Measurements from ENCODE around the gene OR5H1. TPM values are rescaled to one million over a fixed set of nuclear protein-coding genes. Genes with fewer than 3 reads are reported as not detected.

Gene OR5H1
- total and polyA plus RNA-seq, 9 of the 15 experiments (the other 6 are each of a cell fraction or from before 2014, with no cell fraction given), result not detected

DNA sequence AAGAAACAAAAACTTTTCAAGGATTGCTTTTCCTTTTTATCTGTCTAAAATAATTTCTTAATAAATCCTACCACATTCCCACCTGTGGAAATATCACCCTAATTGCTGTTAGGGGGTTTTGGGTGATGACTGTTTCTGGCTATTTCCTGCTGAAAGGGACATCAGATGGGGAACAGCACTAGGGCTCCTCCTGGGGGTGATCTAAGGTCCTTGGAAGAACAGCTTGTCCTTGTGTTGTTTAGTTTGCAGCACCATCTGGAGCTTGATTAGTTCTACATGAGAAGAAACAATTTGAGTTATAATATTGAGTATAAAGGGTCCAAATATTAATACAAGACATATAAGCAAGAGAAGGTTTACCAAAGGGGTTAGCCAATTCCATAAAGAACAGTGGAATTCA, 54.7 kb downstream of the OR5H1 start:
- CTCF ChIA-PET (ENCODE audit: low intra/inter-chr PET ratio), result no interaction called here
- TF ChIP-seq ZNF586 (CRISPR knock-in tag; conservative IDR thresholded peaks at IDR 0.05) (no peak), ZNF316 (IDR thresholded peaks at IDR 0.05) (no peak), POLR2B (IDR thresholded peaks at IDR 0.05; ENCODE audit: low read depth, partially characterized antibody) (no peak), ZNF212 (CRISPR knock-in tag; IDR thresholded peaks at IDR 0.05) (no peak), HNRNPH1 (optimal IDR thresholded peaks at IDR 0.05; ENCODE audit: low read depth, low read length) (no peak), ZZZ3 (IDR thresholded peaks at IDR 0.05) (no peak), FOXM1 (IDR thresholded peaks at IDR 0.05; ENCODE audit: low read depth) (no peak), FOXM1 (CRISPR knock-in tag; IDR thresholded peaks at IDR 0.05; ENCODE audit: low read depth) (no peak), ZC3H4 (CRISPR knock-in tag; IDR thresholded peaks at IDR 0.05; ENCODE audit: borderline replicate concordance) (no peak), HDGF (IDR thresholded peaks at IDR 0.05) (no peak), TBL1XR1 (IDR thresholded peaks at IDR 0.05; ENCODE audit: low read length in 2 of 2) (no peak), TCF7L2 (IDR thresholded peaks at IDR 0.05; ENCODE audit: low read depth, low read length) (no peak), SMARCE1 (IDR thresholded peaks at IDR 0.05) (no peak), HMG20B (CRISPR knock-in tag; IDR thresholded peaks at IDR 0.05) (no peak), MAZ (CRISPR knock-in tag; conservative IDR thresholded peaks at IDR 0.05 in 1 of 2, IDR thresholded peaks at IDR 0.05 in 1 of 2) (no peak), ZNF778 (CRISPR knock-in tag; IDR thresholded peaks at IDR 0.05) (no peak), KLF16 (IDR thresholded peaks at IDR 0.05) (no peak), ZNF41 (CRISPR knock-in tag; conservative IDR thresholded peaks at IDR 0.05) (no peak), ZNF311 (CRISPR knock-in tag; IDR thresholded peaks at IDR 0.05) (no peak)
- Histone ChIP-seq H3K9me3 (replicated peaks; ENCODE audit: control insufficient read depth, insufficient read depth, low read depth, low read length) (no peaks in the 10 kb centered on the region), H3K36me3 (ENCODE audit: control insufficient read depth, insufficient read depth, low read length) (no peaks in the 10 kb centered on the region), H4K20me1 (replicated peaks; ENCODE audit: control insufficient read depth, insufficient read depth, low read length) (no peaks in the 10 kb centered on the region), H3K9me1 (ENCODE audit: control insufficient read depth, insufficient read depth, low read length) (no peaks in the 10 kb centered on the region), H3K27ac (ENCODE audit: extremely low read depth, low read depth, low read length) (no peak overlapping the region), H3K79me2 (ENCODE audit: control insufficient read depth, insufficient read depth, low read length) (no peaks in the 10 kb centered on the region), H3K4me3 (no peak overlapping the region), H3K4me2 (ENCODE audit: insufficient read depth, low read length) (no peak overlapping the region), H3K4me1 (replicated peaks in 1 of 2; ENCODE audit: control insufficient read depth in 2 of 2, insufficient read depth in 2 of 2, low read length in 2 of 2) (no peaks in the 10 kb centered on the region), H3K9ac (ENCODE audit: insufficient read depth in 1 of 2, low read depth in 2 of 2, low read length in 2 of 2) (no peak overlapping the region), H3K27me3 (ENCODE audit: control insufficient read depth in 2 of 2, insufficient read depth in 2 of 2, low read length in 2 of 2) (no peaks in the 10 kb centered on the region), H2AFZ (ENCODE audit: low read depth, low read length) (no peak overlapping the region)
- FAIRE-seq, result no peak
- POLR2A ChIA-PET, result no interaction called here
- intact Hi-C loops (cut with micrococcal nuclease), result no loop called here
- peak in 1 of 4 experiments; percentile 0 for DNase-seq (ENCODE audit: extremely low read depth in 1 of 4, low spot score in 3 of 4)
- in situ Hi-C loops (cut with MboI), result no loop called here
- no TSS peak for BruUV-seq (replicated peaks)
- no peak for ATAC-seq

Other genes with a start within 250 kb of the OR5H1 start
Only the 7 nearest of the 8 such genes appear.
- gene RIOX2, start 158.3 kb upstream of the OR5H1 start, total RNA-seq (2014; rRNA removed), result 25.1 and 29.8 TPM in 2 replicates
- 33.3 and 35.0 TPM in 2 replicates for gene RIOX2, start 158.3 kb upstream of the OR5H1 start, total RNA-seq (2014; rRNA removed; fragmentation: Illumina TruSeq; extraction: Trizol)
- 29.3 and 33.1 TPM in 2 replicates for gene RIOX2, start 158.3 kb upstream of the OR5H1 start, total RNA-seq (2015; rRNA removed; fragmentation: Illumina TruSeq; extraction: Trizol)
- 22.2 and 24.0 TPM in 2 replicates for gene RIOX2, start 158.3 kb upstream of the OR5H1 start, total RNA-seq (2021)
- 21.1 and 33.7 TPM in 2 replicates for gene RIOX2, start 158.3 kb upstream of the OR5H1 start, polyA plus RNA-seq (2011; rRNA removed)
- gene RIOX2, start 158.3 kb upstream of the OR5H1 start, polyA plus RNA-seq (2014; fragmentation: Illumina TruSeq; extraction: Trizol), result 25.9 and 31.3 TPM in 2 replicates
- 10 to 100 TPM; 32.6 to 56.0 TPM for gene RIOX2, start 158.3 kb upstream of the OR5H1 start, polyA plus RNA-seq (2014; fragmentation: Nextera tagmentation; extraction: Ambion mirVana)
- 23.6 and 31.2 TPM in 2 replicates for gene RIOX2, start 158.3 kb upstream of the OR5H1 start, polyA plus RNA-seq (2014; rRNA removed)
- not detected in 2 replicates for gene GABRR3, start 95.4 kb upstream of the OR5H1 start, total RNA-seq (2014; rRNA removed)
- not detected in 2 replicates for gene GABRR3, start 95.4 kb upstream of the OR5H1 start, total RNA-seq (2014; rRNA removed; fragmentation: Illumina TruSeq; extraction: Trizol)
- not detected in 2 replicates for gene GABRR3, start 95.4 kb upstream of the OR5H1 start, total RNA-seq (2015; rRNA removed; fragmentation: Illumina TruSeq; extraction: Trizol)
- not detected in 2 replicates for gene GABRR3, start 95.4 kb upstream of the OR5H1 start, total RNA-seq (2021)
- not detected in 2 replicates for gene GABRR3, start 95.4 kb upstream of the OR5H1 start, polyA plus RNA-seq (2011; rRNA removed)
- gene GABRR3, start 95.4 kb upstream of the OR5H1 start, polyA plus RNA-seq (2014; fragmentation: Illumina TruSeq; extraction: Trizol), result not detected in 2 replicates
- gene GABRR3, start 95.4 kb upstream of the OR5H1 start, polyA plus RNA-seq (2014; fragmentation: Nextera tagmentation; extraction: Ambion mirVana), result not detected
- not detected in 2 replicates for gene GABRR3, start 95.4 kb upstream of the OR5H1 start, polyA plus RNA-seq (2014; rRNA removed)
- gene OR5AC2, start 43.5 kb upstream of the OR5H1 start, total RNA-seq (2014; rRNA removed), result not detected in 2 replicates
- not detected in 2 replicates for gene OR5AC2, start 43.5 kb upstream of the OR5H1 start, total RNA-seq (2014; rRNA removed; fragmentation: Illumina TruSeq; extraction: Trizol)
- not detected in 2 replicates for gene OR5AC2, start 43.5 kb upstream of the OR5H1 start, total RNA-seq (2015; rRNA removed; fragmentation: Illumina TruSeq; extraction: Trizol)
- gene OR5AC2, start 43.5 kb upstream of the OR5H1 start, total RNA-seq (2021), result not detected in 2 replicates
- gene OR5AC2, start 43.5 kb upstream of the OR5H1 start, polyA plus RNA-seq (2011; rRNA removed), result not detected in 2 replicates
- not detected in 2 replicates for gene OR5AC2, start 43.5 kb upstream of the OR5H1 start, polyA plus RNA-seq (2014; fragmentation: Illumina TruSeq; extraction: Trizol)
- gene OR5AC2, start 43.5 kb upstream of the OR5H1 start, polyA plus RNA-seq (2014; fragmentation: Nextera tagmentation; extraction: Ambion mirVana), result not detected
- gene OR5AC2, start 43.5 kb upstream of the OR5H1 start, polyA plus RNA-seq (2014; rRNA removed), result not detected in 2 replicates
- gene OR5H14, start 16.8 kb downstream of the OR5H1 start, total RNA-seq (2014; rRNA removed), result not detected in 2 replicates
- not detected in 2 replicates for gene OR5H14, start 16.8 kb downstream of the OR5H1 start, total RNA-seq (2014; rRNA removed; fragmentation: Illumina TruSeq; extraction: Trizol)
- not detected in 2 replicates for gene OR5H14, start 16.8 kb downstream of the OR5H1 start, total RNA-seq (2015; rRNA removed; fragmentation: Illumina TruSeq; extraction: Trizol)
- not detected in 2 replicates for gene OR5H14, start 16.8 kb downstream of the OR5H1 start, total RNA-seq (2021)
- not detected in 2 replicates for gene OR5H14, start 16.8 kb downstream of the OR5H1 start, polyA plus RNA-seq (2011; rRNA removed)
- not detected in 2 replicates for gene OR5H14, start 16.8 kb downstream of the OR5H1 start, polyA plus RNA-seq (2014; fragmentation: Illumina TruSeq; extraction: Trizol)
- gene OR5H14, start 16.8 kb downstream of the OR5H1 start, polyA plus RNA-seq (2014; fragmentation: Nextera tagmentation; extraction: Ambion mirVana), result not detected
- gene OR5H14, start 16.8 kb downstream of the OR5H1 start, polyA plus RNA-seq (2014; rRNA removed), result not detected in 2 replicates
- not detected in 2 replicates for gene OR5H15, start 36.0 kb downstream of the OR5H1 start, total RNA-seq (2014; rRNA removed)
- gene OR5H15, start 36.0 kb downstream of the OR5H1 start, total RNA-seq (2014; rRNA removed; fragmentation: Illumina TruSeq; extraction: Trizol), result not detected in 2 replicates
- gene OR5H15, start 36.0 kb downstream of the OR5H1 start, total RNA-seq (2015; rRNA removed; fragmentation: Illumina TruSeq; extraction: Trizol), result not detected in 2 replicates
- gene OR5H15, start 36.0 kb downstream of the OR5H1 start, total RNA-seq (2021), result not detected in 2 replicates
- gene OR5H15, start 36.0 kb downstream of the OR5H1 start, polyA plus RNA-seq (2011; rRNA removed), result not detected in 2 replicates
- not detected in 2 replicates for gene OR5H15, start 36.0 kb downstream of the OR5H1 start, polyA plus RNA-seq (2014; fragmentation: Illumina TruSeq; extraction: Trizol)
- gene OR5H15, start 36.0 kb downstream of the OR5H1 start, polyA plus RNA-seq (2014; fragmentation: Nextera tagmentation; extraction: Ambion mirVana), result not detected
- gene OR5H15, start 36.0 kb downstream of the OR5H1 start, polyA plus RNA-seq (2014; rRNA removed), result not detected in 2 replicates
- not detected in 2 replicates for gene OR5H6, start 133.5 kb downstream of the OR5H1 start, total RNA-seq (2014; rRNA removed)
- not detected in 2 replicates for gene OR5H6, start 133.5 kb downstream of the OR5H1 start, total RNA-seq (2014; rRNA removed; fragmentation: Illumina TruSeq; extraction: Trizol)
- not detected in 2 replicates for gene OR5H6, start 133.5 kb downstream of the OR5H1 start, total RNA-seq (2015; rRNA removed; fragmentation: Illumina TruSeq; extraction: Trizol)
- gene OR5H6, start 133.5 kb downstream of the OR5H1 start, total RNA-seq (2021), result not detected in 2 replicates
- gene OR5H6, start 133.5 kb downstream of the OR5H1 start, polyA plus RNA-seq (2011; rRNA removed), result not detected in 2 replicates
- gene OR5H6, start 133.5 kb downstream of the OR5H1 start, polyA plus RNA-seq (2014; fragmentation: Illumina TruSeq; extraction: Trizol), result not detected in 2 replicates
- under 1 TPM in 1 of 2 experiments, not detected in 1; 0.08 TPM for gene OR5H6, start 133.5 kb downstream of the OR5H1 start, polyA plus RNA-seq (2014; fragmentation: Nextera tagmentation; extraction: Ambion mirVana)
- gene OR5H6, start 133.5 kb downstream of the OR5H1 start, polyA plus RNA-seq (2014; rRNA removed), result not detected in 2 replicates
- not detected in 2 replicates for gene OR5H2, start 151.8 kb downstream of the OR5H1 start, total RNA-seq (2014; rRNA removed)
- not detected in 2 replicates for gene OR5H2, start 151.8 kb downstream of the OR5H1 start, total RNA-seq (2014; rRNA removed; fragmentation: Illumina TruSeq; extraction: Trizol)
- not detected in 2 replicates for gene OR5H2, start 151.8 kb downstream of the OR5H1 start, total RNA-seq (2015; rRNA removed; fragmentation: Illumina TruSeq; extraction: Trizol)
- gene OR5H2, start 151.8 kb downstream of the OR5H1 start, total RNA-seq (2021), result not detected in 2 replicates
- gene OR5H2, start 151.8 kb downstream of the OR5H1 start, polyA plus RNA-seq (2011; rRNA removed), result not detected in 2 replicates
- gene OR5H2, start 151.8 kb downstream of the OR5H1 start, polyA plus RNA-seq (2014; fragmentation: Illumina TruSeq; extraction: Trizol), result not detected in 2 replicates
- not detected for gene OR5H2, start 151.8 kb downstream of the OR5H1 start, polyA plus RNA-seq (2014; fragmentation: Nextera tagmentation; extraction: Ambion mirVana)
- gene OR5H2, start 151.8 kb downstream of the OR5H1 start, polyA plus RNA-seq (2014; rRNA removed), result not detected in 2 replicates